Smooth muscle cell (in vitro differentiated cells): ENCODE results near the gene GIMAP8. TPM values are rescaled to one million over a fixed set of nuclear protein-coding genes. Genes with fewer than 3 reads are reported as not detected.

Experiments
- DNase-seq: peaks from one replicate; lab custom pipeline; 2025; ENCODE audit not compliant: unreplicated experiment; lab: John Stamatoyannopoulos, UW
- H2AFZ ChIP-seq: fragments of 200-600 bp; sonication (generic); 2 replicates; pipeline ENCODE4 v1.6.0; 2016; ENCODE audit warnings: antibody characterized with exemption, low read depth, mild to moderate bottlenecking
- H3F3A ChIP-seq: fragments of 200-600 bp; sonication (generic); 2 replicates; pipeline ENCODE4 v1.6.0; 2017; ENCODE audit warnings: antibody characterized with exemption, low read depth
- H3K27ac ChIP-seq: fragments of 200-600 bp; sonication (generic); 2 replicates; pipeline ENCODE4 v1.5.1; 2016; ENCODE audit warnings: low read depth, mild to moderate bottlenecking
- H3K27me3 ChIP-seq: fragments of 200-600 bp; sonication (generic); 2 replicates; pipeline ENCODE4 v1.6.1; 2016; ENCODE audit warnings: low read depth, mild to moderate bottlenecking
- H3K36me3 ChIP-seq: fragments of 200-600 bp; sonication (generic); 2 replicates; pipeline ENCODE4 v1.5.1; 2016; ENCODE audit warnings: low read depth
- H3K4me1 ChIP-seq: fragments of 200-600 bp; sonication (generic); 2 replicates; pipeline ENCODE4 v1.5.1; 2016; ENCODE audit warnings: low read depth
- H3K4me2 ChIP-seq: fragments of 200-600 bp; sonication (generic); 2 replicates; pipeline ENCODE4 v1.6.0; 2016; ENCODE audit warnings: mild to moderate bottlenecking
- H3K4me3 ChIP-seq: fragments of 200-600 bp; sonication (generic); 2 replicates; pipeline ENCODE4 v1.5.1; 2016; ENCODE audit warnings: mild to moderate bottlenecking
- H3K79me2 ChIP-seq: fragments of 200-600 bp; sonication (generic); 2 replicates; pipeline ENCODE4 v1.6.0; 2016; ENCODE audit warnings: low read depth, mild to moderate bottlenecking
- H3K9ac ChIP-seq: fragments of 200-600 bp; sonication (generic); 2 replicates; pipeline ENCODE4 v1.6.0; 2016; ENCODE audit warnings: low read depth
- H3K9me3 ChIP-seq: fragments of 200-600 bp; sonication (generic); replicated peaks from 2 replicates; pipeline ENCODE4 v1.5.1; 2016; ENCODE audit warnings: low read depth
- H4K20me1 ChIP-seq: fragments of 200-600 bp; sonication (generic); 2 replicates; pipeline ENCODE4 v1.6.0; 2016; ENCODE audit warnings: low read depth
- WGBS: methylation state at CpG from one replicate; pipeline ENCODE4 v1.1.7; 2016; ENCODE audit warnings: low lambda C conversion rate; 5-methylcytosine and 5-hydroxymethylcytosine counted together
- polyA plus RNA-seq: library from polyadenylated mRNA; unstranded; fragments of >200 nt; fragmentation: Nextera tagmentation; extraction: Ambion mirVana; gene quantifications from 2 replicates; pipeline ENCODE4 v1.2.1, GENCODE V29; 2016
- total RNA-seq: library from RNA; depleted of rRNA; stranded (reverse); fragments of >200 nt; gene quantifications from 2 replicates; pipeline ENCODE4 v1.2.3, GENCODE V29; 2014
- TF ChIP-seq, protein P1 (sequence below): fragments of 200-600 bp; sonication (generic); IDR thresholded peaks from 2 replicates; pipeline ENCODE4 v1.5.1; 2017; ENCODE audit warnings: borderline replicate concordance, mild to moderate bottlenecking, antibody characterized with exemption; ENCODE audit not compliant: insufficient read depth, poor library complexity, severe bottlenecking

GIMAP8 gene
- total and polyA plus RNA-seq, 2 experiments from 2014 or later: not detected

GRCh38 chr7:150434240-150434639 is 16.2 kb upstream of the GIMAP8 start:
- Histone ChIP-seq H4K20me1 (no peaks in the 10 kb centered on the region), H3K9ac (no peak overlapping the region), H3K79me2 (no peaks in the 10 kb centered on the region), H3K9me3 (no peaks in the 10 kb centered on the region), H3K4me1 (peaks cover 4% of the 10 kb centered on the region), H3K36me3 (no peaks in the 10 kb centered on the region), H3F3A (no peaks in the 10 kb centered on the region), H2AFZ (no peak overlapping the region), H3K4me2 (no peak overlapping the region), H3K4me3 (no peak overlapping the region), H3K27ac (no peak overlapping the region), H3K27me3 (no peaks in the 10 kb centered on the region)
- no peak for DNase-seq
- TF ChIP-seq, protein P1, sequence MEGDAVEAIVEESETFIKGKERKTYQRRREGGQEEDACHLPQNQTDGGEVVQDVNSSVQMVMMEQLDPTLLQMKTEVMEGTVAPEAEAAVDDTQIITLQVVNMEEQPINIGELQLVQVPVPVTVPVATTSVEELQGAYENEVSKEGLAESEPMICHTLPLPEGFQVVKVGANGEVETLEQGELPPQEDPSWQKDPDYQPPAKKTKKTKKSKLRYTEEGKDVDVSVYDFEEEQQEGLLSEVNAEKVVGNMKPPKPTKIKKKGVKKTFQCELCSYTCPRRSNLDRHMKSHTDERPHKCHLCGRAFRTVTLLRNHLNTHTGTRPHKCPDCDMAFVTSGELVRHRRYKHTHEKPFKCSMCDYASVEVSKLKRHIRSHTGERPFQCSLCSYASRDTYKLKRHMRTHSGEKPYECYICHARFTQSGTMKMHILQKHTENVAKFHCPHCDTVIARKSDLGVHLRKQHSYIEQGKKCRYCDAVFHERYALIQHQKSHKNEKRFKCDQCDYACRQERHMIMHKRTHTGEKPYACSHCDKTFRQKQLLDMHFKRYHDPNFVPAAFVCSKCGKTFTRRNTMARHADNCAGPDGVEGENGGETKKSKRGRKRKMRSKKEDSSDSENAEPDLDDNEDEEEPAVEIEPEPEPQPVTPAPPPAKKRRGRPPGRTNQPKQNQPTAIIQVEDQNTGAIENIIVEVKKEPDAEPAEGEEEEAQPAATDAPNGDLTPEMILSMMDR: no peak
- WGBS: 81% methylated on average over 8 of the region's 8 CpGs

DNA sequence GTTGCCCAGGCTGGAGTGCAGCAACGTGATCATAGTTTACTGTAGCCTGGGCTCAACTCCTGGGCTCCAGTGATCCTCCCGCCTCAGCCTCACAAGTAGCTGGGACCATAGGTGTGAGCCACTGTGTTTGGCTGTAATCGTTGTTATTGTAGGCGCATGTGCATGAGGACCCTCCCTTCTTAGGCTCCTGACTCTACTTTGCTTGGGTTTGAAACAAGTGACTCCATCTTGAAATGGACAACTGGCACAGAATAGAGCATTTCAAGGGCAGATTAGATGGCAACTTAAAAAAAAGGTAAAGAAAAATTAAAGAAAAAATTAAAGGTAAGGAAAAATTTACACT is 15.4 kb upstream of the GIMAP8 start:
- Histone ChIP-seq H3K9me3 (no peaks in the 10 kb centered on the region), H3K4me1 (no peaks in the 10 kb centered on the region), H3K79me2 (no peaks in the 10 kb centered on the region), H2AFZ (no peak overlapping the region), H3K27me3 (no peaks in the 10 kb centered on the region), H3K4me3 (no peak overlapping the region), H4K20me1 (no peaks in the 10 kb centered on the region), H3F3A (no peaks in the 10 kb centered on the region), H3K9ac (no peak overlapping the region), H3K27ac (no peak overlapping the region), H3K36me3 (no peaks in the 10 kb centered on the region), H3K4me2 (no peak overlapping the region)
- DNase-seq: no peak
- 77% methylated on average over 4 of the region's 4 CpGs for WGBS
- TF ChIP-seq, protein P1: no peak

GRCh38 chr7:150435390-150436073 is 14.9 kb upstream of the GIMAP8 start:
- Histone ChIP-seq H3K27me3 (no peaks in the 10 kb centered on the region), H3K4me3 (no peak overlapping the region), H4K20me1 (no peaks in the 10 kb centered on the region), H3K4me2 (no peak overlapping the region), H3K27ac (no peak overlapping the region), H3K36me3 (no peaks in the 10 kb centered on the region), H3K79me2 (no peaks in the 10 kb centered on the region), H3K9me3 (no peaks in the 10 kb centered on the region), H3K9ac (no peak overlapping the region), H2AFZ (no peak overlapping the region), H3F3A (no peaks in the 10 kb centered on the region), H3K4me1 (no peaks in the 10 kb centered on the region)
- WGBS: 85% methylated on average over 8 of the region's 8 CpGs
- TF ChIP-seq, protein P1: no peak
- DNase-seq: no peak

DNA sequence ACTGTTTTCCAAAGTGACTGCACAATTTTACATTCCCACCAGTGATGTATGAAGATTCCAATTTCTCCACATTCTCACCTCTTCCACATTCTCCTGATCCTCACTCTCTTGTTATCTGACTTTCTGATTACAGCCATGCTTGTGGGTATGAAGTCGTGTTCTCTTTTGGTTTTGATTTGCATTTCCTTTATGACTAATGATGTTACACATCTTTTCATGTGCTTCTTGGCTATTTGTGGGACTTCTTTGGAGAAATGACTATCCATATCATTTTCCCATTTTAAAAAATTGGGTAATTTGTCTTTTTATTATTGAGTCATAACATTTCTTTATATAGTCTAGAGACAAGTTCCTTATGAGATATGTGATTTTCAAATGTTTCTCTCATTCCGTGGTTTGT is 10.5 kb upstream of the GIMAP8 start:
- Histone ChIP-seq H3K9me3 (peaks cover 5% of the 10 kb centered on the region), H3K27ac (no peak overlapping the region), H3K4me3 (no peak overlapping the region), H3K79me2 (no peaks in the 10 kb centered on the region), H3K36me3 (no peaks in the 10 kb centered on the region), H4K20me1 (no peaks in the 10 kb centered on the region), H3K4me1 (no peaks in the 10 kb centered on the region), H3K4me2 (no peak overlapping the region), H3F3A (no peaks in the 10 kb centered on the region), H2AFZ (no peak overlapping the region), H3K27me3 (no peaks in the 10 kb centered on the region), H3K9ac (no peak overlapping the region)
- WGBS: 66% methylated on average over 2 of the region's 2 CpGs
- TF ChIP-seq, protein P1: no peak
- DNase-seq: no peak
